ENCODE measurements around the gene HOXB8.

Gene HOXB8

DNA sequence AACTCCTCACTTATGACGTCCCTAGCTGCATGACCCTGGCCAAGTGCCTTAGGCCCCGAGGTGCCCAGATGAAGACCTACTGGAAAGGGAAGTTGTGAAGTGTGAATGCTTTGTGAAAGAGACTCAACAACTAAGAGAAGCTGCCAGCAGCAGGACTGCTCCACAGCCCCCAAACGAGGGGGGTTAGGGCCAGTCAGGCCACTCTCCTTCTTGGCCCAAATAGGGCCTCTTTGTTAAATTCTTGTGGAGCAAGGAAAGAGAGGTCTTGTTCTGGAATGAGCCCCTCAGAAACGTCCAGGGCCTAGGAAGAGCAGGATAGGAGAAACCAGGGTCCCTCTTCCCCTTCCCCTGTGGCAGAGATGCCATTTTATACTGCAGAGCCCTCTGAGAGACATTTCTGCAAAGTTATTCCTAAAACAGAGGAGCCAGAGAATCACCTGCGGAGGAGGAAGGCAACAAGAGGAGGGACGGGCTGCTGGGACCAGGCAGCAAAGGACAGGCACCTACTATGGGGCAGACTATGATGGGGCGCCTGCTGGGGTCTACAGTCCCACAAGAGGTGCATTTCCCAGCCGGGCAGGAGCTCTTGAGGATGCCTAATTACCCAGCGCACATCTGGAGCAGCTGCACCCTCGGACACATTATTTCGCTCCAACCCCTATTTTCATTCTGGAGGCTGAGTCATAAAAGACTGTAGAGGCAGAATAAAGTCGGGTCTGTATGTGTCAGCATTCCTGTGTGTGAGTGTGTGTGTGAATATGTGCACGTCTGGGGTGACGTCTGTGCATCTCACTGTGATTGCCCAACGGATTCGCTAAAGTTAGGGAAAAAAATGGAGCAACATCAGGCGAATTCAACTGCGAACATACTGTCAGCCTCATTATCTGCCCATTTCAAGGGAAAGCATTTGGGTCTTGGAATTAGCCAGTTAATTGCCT lies 22.5 kb upstream of the HOXB8 start:
- no peak for DNase-seq

DNA sequence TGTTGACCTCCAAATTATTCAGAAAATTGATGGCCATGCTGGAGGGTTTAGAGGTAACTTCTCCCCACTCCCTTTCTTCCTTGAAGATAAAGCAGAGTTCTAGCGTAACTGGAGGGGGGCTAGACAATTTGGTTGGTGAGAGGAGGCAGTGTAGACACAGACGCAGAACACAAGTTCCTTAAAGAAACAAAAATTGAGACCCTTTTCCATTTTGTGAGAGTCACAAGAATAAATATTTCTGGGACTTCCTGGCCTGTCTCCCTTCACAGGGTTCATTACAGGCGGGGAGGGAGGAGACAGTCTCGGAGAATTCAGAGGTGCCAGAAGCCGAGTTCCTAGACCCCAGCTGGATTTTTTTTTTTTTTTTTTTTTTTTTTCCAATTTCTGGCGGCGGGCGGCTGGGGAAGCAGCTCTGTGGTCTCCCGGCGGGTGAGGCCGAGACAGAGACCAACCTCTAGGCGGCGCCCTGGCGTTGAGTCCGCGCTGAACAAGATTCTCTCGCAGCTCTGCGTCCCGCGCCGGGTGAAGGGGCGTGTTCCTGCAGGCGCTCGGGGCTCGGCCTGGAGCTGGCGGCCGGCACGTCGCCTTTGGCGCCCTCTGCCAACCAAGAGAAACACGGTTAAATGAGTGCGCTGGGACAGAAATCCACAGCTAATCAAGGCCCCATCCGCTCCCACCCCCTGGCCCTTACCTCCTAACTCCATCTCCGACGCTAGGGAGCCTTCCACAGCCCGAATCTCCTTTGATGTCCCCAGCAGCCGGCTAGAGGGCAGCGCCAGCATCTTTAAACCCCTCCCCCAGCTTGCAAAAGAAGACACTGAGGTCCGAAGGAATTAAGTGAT lies 21.3 kb upstream of the HOXB8 start:
- DNase-seq, result peak; percentile 51

DNA sequence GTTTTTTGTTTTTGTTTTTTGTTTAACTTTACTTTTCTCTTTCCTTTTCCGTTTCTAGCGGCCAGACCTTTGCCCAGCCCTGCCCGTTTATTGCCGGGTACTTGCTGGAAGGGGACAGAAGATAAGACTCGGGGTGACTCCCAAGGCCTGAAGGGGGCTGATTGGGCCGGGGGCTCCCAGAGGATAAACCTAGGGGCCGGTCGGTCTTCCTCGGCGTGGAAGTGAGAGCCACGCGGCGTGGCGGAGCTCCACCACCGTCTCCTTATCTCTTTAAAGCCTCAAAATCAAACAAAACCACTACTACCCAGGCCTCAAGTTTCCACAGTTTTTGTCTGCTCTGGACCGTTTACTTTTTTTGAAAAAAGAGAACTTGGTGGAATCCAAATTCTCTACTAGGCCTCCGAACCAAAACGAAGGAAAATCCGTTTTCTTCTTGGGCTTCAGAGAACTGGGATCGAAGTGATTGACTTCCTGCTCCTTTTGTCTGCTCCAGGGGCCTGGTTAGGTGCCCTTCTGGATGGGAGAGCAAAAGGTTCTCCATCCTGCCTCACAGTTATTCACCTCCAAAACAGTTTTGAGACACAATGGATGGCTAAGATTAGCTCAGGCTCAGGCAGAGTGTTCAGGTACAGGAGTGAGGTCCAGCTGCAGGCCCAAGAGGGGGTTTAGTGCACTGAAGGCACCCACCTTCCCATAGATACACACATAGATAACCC lies 19.6 kb upstream of the HOXB8 start:
- DNase-seq, result no peak

DNA sequence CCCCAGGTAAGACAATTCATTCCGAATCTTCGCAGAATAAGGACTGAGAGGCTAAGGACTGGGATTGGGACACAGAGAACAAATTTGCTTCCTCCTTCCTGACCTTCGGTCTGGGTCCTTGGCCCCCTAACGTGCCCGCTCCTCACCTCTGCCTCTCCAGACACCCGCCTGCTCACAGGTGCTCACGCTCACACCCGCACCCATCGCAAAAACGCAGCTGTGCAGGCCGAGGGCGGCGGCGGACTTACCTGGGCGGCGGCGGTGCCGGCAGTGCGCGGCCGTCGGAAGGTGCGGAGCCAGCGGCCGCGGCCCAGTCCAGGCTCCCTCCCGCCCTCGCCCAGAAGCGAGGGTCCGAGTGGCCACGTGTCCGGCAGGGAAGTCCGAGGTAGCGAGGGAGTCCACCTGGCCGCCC lies 18.2 kb upstream of the HOXB8 start:
- no peak for DNase-seq

DNA sequence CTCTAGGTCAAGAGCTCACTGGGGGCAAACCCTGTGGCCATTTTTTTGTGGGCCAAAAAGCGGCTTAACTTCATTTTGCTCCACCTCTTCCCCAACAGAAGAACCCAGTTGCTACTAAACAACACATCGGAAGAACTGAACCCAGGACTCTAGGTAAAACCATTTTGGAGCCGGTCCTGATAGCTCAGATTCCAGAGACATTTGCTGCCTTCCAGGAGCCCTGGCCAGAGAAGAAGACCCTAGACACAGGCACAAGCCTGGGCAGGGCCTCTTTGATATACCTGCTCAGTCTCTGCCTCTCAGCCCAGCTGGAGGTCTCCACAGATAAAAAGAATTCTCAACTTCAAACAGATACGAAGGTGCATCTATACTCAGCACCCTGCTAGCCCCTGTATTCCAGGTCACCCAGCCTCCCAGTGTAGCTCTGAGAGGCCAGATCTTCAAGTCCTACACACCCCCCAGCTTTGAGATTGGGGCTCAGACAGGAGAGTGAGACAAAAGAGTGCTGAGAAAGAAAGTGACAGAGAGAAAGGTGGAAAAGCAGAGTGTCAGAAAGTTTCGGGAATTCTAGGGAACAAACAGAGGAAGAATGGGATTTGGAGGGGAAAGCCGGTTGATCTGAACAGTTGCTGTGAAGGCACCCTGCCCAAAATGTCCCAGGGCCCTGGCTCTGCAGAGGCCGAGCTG lies 17.6 kb upstream of the HOXB8 start:
- no peak for DNase-seq

DNA sequence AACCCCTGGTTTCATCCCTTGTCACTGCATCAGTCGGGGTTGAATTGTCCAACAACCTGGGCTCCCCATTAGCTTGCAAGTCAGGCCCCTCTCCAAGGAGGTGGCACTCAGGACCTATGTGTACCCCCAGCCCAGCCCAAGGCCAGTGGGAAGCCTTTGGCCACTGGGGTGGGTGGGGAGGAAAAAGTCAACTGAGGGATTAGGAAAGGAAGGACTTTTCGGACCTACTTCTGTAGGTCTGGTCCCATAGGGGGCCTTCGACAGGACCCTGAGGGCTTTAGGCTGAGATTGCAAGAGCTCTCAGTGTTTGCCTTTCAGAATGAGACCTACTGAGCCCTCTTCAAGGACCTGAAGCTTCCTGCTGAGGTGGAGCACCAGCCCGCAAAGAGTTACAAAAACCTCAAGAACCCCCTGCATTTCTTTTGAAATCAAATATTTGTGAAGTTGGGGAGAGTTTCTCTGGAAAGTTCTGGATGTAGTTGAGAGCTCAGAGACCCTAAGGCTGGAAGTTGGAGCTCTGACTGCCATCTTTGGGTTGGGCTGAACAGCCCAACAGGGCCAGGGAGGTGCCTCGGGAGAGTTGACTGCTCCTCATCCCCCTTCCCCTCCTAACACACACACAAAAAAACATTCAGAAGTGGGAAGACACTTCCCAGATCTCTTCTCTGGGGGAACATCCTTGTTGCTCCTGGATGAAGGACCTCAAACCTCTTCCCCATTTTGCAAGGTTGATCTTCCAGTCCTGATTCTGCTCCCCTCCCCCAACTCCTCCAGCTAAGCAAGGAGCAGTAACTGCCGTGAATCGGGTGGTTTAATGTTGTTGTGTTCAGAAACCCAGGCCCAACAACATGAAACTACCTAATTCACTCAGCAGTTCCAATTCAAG lies 16.8 kb upstream of the HOXB8 start:
- DNase-seq, result no peak

DNA sequence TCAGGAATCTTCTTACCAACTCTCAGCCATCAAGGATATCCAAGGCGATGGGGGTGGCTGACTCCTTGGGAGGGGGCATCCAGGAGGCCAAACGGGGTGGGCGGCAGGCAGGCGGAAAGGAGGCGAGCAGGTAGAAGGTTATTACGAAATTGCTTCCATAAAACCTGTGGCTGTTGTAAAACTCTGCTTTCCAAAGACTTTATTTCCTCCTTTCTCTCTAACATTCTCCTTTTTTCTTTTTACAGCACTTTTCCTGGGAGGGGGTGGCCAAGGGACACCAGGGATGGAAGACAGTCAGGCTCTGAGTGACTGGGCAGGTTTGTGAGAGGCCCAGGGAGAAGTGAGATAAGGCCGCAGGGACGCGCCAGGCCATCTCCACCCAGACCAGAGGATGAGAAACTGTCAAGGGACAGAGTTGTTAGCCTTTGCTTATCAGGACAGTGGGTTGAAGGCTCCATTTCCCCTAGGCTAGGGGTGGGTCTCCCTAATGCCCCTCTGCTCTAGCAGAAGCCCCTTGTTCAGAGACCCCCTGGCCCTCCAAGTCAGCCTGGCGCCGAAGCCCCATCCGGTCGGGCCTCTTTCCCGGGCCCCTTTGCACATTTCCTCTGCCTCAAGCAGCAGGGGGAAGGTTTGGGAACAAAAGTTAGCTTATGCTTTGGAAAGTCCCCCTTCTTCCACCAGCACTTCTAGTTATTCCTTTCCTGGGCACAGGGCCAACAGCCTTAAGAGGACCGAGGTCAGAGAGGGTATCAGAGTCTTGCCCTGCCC lies 16.0 kb upstream of the HOXB8 start:
- no peak for DNase-seq

DNA sequence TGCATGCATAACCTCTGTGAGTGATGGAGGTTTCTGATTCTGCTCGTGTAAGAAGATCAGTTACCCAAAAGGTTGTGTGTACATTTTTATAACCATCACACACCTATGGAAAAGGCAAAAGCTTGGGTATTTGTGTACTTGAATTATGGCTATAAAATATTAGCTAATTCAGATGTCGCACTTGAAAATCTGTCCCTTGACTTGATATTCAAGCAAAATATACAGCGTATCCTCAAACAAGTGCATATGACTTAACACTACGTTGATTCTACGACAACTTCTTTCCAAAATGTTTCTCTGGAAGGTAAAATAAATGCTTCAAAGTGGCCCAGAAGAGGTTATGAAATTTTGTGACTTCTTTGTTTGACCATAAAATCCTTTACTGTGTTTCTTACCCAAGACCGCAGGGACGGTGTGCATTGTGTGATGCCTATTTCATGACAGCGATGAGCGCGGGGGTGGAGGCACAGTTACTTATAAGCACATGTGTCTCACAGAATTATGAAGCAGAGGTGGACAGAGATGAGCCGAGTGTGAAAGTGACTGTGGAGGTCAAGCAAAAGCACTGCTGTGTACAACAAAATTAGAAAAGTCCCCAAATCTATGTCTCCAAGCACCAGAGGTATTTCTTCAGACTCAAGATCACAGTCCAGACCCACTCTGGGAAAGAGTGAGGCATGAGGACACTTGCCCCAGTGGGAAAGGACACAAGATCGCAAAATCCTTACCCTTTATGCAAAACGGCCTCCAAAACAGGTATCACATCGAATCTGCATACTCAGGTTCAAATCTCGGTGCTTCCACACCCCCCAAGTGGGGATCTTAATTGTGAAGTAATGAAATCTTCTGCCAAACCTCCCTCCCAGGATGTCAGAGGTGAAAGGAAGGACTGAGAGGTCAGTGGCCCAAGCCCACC lies 15.2 kb upstream of the HOXB8 start:
- no peak for DNase-seq

DNA sequence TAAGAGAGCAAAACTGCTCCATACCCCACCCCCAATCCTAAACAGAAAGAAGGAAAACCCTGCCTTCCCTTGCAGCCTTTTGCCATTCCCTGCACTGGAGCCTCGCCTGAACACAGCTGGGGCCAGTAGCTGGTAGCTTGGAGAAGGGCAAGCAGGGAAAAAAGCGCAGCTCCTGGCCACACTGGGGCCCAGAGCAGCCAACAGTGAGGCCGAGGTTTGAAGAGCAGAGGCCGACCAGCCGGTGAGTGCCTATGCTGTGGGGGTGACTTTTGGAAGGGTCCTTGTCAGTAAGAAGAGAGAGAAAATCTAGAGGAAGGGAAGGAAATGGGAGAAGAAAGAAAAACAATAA lies 14.3 kb upstream of the HOXB8 start:
- no peak for DNase-seq

DNA sequence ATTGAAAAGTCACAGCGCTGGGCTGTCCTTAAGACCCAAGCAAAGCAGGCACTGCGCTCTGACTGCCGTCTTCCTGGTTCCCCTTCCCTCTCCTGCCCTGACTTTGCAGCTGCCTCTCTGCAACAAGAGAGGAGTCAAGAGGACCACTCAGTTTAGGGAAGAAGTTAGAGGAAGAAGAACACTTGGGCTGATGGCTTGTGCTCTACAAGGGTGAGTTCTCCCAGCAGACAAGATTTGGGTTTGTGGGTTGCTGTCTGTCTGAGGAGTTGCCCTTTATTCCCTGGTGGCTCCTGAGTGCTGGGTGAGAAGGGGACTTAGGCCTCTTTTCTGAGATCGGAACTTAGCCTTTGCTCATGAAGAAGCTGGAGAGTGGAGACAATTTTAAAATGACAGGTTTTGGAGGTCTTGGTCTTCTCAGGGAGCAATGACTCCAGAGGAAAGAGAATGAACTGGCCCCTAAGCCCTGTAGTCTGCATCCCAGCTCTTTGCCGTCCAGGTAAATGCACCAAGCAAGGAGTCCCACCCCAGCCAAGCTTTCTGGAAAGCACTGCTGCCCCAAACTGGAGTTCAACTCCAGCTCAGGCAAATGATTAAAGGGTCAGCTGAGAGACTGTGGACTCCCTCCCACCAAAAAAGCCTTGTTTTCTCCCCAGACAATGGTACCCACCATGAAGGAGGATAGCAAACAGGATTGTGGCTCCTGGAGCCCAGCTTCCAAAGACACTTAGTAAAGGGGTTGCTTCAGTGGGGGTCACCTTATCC lies 13.7 kb upstream of the HOXB8 start:
- no peak for DNase-seq

DNA sequence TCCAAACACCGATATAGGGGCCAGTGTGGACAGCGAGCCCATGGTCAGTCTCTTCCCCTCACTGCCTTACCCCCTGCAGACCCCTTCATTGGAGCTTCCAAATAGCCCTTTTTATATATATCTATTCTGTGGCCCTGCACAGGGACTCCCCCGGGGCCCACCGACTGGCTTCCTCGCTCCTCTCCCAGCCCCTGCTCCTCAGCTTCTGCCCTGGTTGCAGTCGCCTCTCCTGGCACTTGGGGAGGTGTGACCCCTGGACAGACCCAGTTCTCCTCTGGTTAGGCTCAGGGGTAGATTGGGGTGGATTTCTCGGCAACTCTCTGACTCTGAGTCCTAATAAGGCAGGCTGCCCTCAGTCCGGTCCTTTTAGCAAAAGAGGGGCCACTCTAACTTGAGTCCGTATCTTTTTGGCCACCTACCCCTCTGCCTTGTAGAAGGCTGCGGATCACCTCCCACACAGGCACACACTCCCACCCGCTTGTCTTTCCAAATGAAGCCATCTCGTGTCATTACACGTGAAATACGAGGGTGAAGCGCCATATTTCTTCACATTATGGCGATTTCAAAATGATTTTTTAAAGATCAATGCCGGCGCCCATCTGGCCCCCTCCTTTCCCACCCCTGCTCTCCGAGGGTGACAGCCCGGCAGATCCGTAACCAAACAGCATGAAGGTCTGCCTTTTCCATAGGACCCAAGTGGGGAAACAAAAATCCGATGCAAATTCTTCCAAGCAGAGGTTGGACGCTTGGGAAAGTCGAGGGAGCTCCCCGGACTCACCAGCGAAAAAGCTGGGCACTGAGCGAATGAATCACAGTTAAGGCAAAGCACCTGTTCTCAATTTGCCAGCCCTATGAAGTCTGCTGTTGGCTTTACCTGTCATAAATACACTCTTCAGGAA lies 12.8 kb upstream of the HOXB8 start:
- DNase-seq, result no peak

DNA sequence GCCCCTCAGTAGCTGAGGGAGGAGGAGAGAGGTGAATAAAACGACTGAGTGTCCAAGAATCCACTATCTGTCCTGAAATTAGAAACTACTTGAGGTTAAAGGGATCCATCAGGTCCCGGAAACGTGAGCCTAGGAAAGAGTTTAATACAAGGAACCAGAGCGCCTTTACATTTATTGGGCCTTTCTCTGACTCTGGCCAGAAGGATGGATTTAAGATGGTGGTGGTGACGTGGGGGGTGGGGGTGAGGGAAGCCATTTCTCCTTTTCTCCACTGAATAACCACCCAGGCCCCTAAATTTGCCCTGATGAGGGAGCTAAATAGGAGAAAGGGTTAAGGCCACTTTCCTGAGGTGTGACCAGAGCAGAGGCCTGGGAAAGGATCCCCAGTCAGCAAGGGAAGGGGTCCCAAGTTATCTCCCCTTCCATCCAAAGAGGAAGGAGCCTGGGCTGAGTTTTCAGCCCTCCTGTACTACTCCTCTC lies 12.1 kb upstream of the HOXB8 start:
- DNase-seq, result no peak

DNA sequence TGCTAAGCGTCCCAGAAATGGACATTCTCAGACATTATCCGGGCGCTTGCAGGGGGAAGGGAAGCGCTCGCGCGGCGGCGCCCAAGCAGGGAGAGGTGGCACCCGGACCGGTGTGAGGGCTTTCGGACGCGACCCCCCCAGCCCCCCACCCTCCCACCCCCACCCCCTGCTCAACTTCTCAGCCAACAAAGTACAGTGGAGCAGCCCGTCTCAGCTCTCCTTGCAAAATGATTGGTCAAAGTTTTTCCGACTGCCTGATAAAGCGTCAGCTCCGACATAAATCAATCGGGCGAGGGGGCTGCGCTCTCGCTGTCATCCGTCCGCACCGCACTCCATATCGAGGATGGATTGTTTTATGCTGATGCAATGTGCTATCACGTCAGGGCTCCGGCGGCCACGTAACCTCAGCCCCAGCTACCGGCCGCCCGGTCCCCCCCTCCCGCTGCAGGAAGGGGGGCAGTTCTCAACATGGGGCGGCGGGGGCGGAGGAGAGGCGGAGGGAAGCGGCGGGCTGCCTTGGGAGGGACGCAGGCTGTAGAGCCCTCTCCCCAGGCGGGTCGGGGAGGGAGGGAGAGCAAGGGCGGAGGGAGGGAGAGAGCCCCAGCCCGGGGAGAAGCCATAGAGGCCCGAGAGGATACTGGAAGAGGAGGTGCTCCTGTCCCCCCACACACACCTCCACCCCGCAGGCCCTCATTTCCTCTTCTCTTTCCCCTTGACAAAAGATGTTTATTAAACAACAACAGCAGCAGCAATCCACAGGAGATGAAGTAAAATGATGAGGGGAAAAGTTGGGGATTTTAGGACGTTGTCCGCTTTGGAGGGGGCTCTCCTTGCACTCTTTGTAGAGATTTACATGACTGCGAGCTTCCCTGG lies 11.4 kb upstream of the HOXB8 start, which contains the start of gene HOXB9:
Gene HOXB9 (minus strand): TSS at position 114 of the 873 bp plus-strand sequence. CDS start 89 bp downstream, at position 25.
- peak; percentile 34 for DNase-seq

DNA sequence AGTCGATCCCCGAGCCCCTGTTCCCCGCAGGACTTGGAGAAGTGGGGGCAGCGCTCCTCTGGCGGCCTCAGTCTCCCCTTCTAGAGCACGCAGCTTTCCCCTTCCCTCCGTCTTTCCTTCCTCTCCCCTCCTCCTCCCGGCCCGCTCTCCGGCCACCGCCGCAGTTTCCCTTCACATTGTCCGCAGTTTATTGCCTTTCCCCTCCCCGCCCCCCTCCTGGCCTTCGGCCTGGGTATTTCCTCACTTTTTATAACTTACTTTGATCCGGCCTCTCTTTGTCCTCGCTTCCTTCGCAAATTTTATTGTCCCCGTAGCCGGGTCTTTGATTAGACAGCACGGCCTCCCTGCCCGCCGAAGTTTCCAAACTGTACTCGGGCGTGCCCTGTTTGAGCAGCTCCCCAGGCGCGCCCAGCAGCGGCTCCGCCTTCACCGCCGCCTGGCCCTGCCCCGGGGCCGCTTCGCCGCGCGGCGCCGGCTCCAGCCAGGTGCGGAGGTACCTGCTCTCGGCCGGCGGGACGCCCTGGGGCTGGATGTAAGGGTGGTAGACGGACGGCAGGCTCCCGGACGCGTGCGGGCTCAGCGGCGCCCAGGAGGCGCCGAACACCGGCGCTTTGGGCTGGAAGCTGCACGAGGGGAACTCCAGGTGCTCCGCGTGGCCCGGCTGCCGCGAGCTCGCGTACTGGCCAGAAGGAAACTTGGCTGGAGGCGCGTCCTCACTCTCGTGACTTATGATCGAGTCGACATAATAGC lies 10.6 kb upstream of the HOXB8 start:
- peak; percentile 21 for DNase-seq

Measured in CD4-positive, alpha-beta T cell treated with Interleukin-15 for 1 hour (primary cell).